NAMALWA (cell line): ENCODE data around the gene TIGD2.
"Not testable (repeated sequence)": the region's sequence is repeated elsewhere in the genome, so short reads cannot be mapped to it uniquely, and the experiment has no call there.

Source experiments
- DNase-seq: peaks from one replicate; pipeline ENCODE4 v3.0.0-alpha.2; 2015; ENCODE audit warnings: low spot score

The TIGD2 gene

GRCh38 chr4:89119836-89120235, 8.5 kb downstream of the TIGD2 start:
- DNase-seq = no peak

GRCh38 chr4:89121387-89122068, 10.2 kb downstream of the TIGD2 start:
- DNase-seq = no peak

- no peak for DNase-seq
These were observed 12.1 kb downstream of the TIGD2 start for GRCh38 chr4:89123451-89123851.

- no peak for DNase-seq
These were observed 14.8 kb downstream of the TIGD2 start for GRCh38 chr4:89125901-89126782.

GRCh38 chr4:89129080-89129640, 17.8 kb downstream of the TIGD2 start:
- DNase-seq = no peak

- DNase-seq = no peak
These were observed 23.5 kb downstream of the TIGD2 start for GRCh38 chr4:89134775-89135319.

GRCh38 chr4:89136525-89136924, 25.2 kb downstream of the TIGD2 start:
- DNase-seq = no peak

- no peak for DNase-seq
These were observed 25.9 kb downstream of the TIGD2 start for GRCh38 chr4:89137231-89137630.

- no peak for DNase-seq
These were observed 26.4 kb downstream of the TIGD2 start for GRCh38 chr4:89137695-89138094.

GRCh38 chr4:89140168-89140759, 28.9 kb downstream of the TIGD2 start:
- no peak for DNase-seq

GRCh38 chr4:89142691-89143669, 31.6 kb downstream of the TIGD2 start:
- DNase-seq = no peak

- DNase-seq = not testable (repeated sequence)
These were observed 33.3 kb downstream of the TIGD2 start for GRCh38 chr4:89144652-89145051.

GRCh38 chr4:89146196-89146595, 34.9 kb downstream of the TIGD2 start:
- no peak for DNase-seq

- DNase-seq = no peak
These were observed 41.6 kb downstream of the TIGD2 start for GRCh38 chr4:89152972-89153371.

GRCh38 chr4:89156174-89156914, 45.0 kb downstream of the TIGD2 start:
- no peak for DNase-seq

- no peak for DNase-seq
These were observed 46.2 kb downstream of the TIGD2 start for GRCh38 chr4:89157488-89158024.

GRCh38 chr4:89158884-89159503, 47.7 kb downstream of the TIGD2 start:
- DNase-seq = peak; percentile 68

GRCh38 chr4:89160806-89161205, 49.5 kb downstream of the TIGD2 start:
- no peak for DNase-seq

GRCh38 chr4:89161841-89162240, 50.5 kb downstream of the TIGD2 start:
- no peak for DNase-seq

GRCh38 chr4:89162496-89162895, 51.2 kb downstream of the TIGD2 start:
- DNase-seq = no peak
